GM19351 (cell line): ENCODE measurements around the gene MICAL2.

Source experiments
- ATAC-seq: cut with Tn5 transposase; IDR thresholded peaks from one replicate; pipeline ENCODE4 v1.9.1; 2021; ENCODE audit warnings: mild to moderate bottlenecking, moderate library complexity; ENCODE audit not compliant: unreplicated experiment

Gene MICAL2

GRCh38 chr11:12166299-12167060 is 56.1 kb downstream of the MICAL2 start:
- no peak for ATAC-seq

DNA sequence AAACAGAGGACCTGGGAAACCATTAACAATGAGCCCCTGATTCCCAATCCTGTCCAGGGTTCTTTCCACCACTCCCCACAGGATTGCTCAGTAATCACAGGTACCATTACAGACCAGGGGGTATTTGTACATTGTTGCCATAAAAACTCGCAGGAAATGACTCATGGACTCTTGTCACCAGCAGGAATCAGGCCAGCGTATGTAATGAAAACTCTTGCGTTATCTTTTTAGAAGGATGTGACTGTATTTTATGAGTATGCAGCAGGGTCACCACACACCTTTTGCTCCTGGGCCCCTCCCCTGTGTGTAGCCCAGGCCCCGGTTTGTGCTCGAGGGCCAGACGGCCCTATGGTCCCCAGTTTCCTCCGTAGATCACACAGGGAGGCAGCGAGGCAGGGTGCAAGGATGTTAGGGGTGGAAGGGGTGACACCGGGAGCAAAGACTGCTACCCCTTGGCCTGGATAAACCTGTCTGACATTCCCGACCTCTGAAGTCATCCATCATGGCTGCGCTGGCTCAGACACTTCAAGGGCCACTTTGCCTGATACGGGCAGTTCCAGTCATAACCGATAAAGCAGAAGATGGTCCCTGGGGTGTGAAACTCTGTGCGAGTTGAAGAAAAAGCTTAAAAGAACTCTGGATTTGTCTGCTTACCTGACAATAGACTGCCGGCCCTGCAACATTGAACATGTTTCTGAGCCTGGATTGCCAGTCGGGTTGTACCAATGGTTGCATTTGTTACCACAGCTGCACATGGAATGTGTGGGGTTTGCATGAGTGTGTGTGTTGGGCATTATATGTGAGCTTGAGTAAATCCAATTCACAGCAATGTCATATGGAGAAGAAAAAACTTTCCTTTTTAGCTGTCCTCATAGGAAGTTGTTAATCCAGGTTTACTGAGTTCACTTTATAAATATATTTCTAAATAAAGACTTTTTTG is 56.9 kb downstream of the MICAL2 start:
- ATAC-seq = no peak

DNA sequence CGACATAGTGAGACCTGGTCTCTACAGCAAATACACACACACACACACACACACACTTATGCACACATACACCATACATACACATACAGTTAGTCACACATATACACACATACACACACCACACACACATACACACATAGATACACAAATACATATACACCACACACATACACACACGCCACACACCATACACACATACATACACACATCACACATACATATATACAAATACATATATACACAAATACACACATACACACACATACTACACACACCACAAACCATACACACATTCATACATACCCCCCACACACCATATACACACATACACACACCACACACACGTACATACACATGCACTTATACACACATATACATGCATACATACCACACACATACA is 57.7 kb downstream of the MICAL2 start:
- no peak for ATAC-seq

GRCh38 chr11:12169822-12170221 is 59.4 kb downstream of the MICAL2 start:
- no peak for ATAC-seq

GRCh38 chr11:12170501-12170900 is 60.1 kb downstream of the MICAL2 start:
- no peak for ATAC-seq

- ATAC-seq = no peak
Observed at GRCh38 chr11:12170984-12171383, 60.6 kb downstream of the MICAL2 start.

DNA sequence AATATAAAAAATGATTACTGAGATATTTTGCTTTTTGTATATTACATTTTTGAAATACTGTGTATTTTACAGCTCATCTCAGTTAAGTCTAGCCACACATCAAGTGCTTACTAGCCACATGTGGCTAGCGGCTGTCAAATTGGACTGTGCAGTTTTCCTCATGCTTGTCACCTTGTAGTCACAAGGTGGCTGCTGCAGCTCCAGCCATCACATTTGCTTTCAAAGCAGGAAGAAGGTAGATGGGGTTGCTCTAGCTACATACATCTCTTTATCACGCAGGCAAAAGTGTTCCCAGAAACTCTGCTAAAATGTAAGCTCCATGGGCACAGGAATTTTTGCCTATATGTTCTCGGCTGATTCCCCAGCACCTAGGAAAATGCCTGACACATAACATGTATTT is 61.5 kb downstream of the MICAL2 start:
- ATAC-seq = no peak

- no peak for ATAC-seq
Observed at GRCh38 chr11:12172493-12173013, 62.2 kb downstream of the MICAL2 start.

DNA sequence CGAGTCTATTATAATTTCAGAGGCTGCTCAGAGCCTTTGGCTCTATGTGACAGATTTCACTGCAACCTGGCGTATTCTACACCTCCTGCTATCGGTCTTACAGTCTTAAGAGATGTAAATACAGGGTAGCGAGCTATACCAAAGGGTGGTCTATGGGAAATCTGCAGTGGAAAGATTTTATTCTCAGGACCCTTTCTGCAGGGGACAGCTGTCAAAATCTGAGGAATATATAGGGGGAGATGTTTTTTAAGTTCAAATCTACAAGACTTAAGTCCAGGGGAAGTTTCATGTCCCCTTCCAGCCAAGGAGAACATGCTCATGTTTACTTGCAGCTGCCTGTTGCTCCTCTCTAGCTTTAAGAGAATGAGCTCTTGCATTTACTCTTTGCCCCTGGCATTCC is 62.7 kb downstream of the MICAL2 start:
- no peak for ATAC-seq

GRCh38 chr11:12174128-12174476 is 63.7 kb downstream of the MICAL2 start:
- peak; percentile 35 for ATAC-seq

- peak; percentile 82 for ATAC-seq
Observed at GRCh38 chr11:12174477-12175143, 64.2 kb downstream of the MICAL2 start.

DNA sequence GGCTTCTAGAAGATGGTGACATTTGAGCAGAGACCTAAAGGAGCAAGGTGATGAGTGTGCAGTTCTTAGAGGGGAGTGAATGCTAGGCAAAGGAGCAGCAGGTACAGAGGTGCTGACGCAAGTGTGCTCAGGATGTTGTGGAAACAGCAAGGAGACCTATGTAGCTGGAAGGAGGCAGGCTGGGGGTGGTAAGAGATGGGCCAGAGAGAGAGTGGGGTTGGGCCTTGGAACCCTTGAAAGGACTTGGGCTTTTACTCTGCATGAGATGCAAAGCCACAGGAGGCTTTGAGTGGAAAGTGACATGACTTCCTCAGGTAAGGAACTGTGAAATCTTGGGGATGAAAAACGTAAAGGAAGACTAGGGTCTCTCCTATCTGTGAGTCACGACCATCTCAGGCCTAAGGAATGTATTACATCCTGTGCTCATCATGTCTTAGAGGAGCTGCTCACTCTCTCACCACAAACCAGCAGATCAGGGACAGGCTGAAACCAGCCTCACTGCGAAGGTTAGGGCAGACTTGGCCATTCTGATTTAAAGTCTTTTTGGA is 65.4 kb downstream of the MICAL2 start:
- ATAC-seq = peak; percentile 37

DNA sequence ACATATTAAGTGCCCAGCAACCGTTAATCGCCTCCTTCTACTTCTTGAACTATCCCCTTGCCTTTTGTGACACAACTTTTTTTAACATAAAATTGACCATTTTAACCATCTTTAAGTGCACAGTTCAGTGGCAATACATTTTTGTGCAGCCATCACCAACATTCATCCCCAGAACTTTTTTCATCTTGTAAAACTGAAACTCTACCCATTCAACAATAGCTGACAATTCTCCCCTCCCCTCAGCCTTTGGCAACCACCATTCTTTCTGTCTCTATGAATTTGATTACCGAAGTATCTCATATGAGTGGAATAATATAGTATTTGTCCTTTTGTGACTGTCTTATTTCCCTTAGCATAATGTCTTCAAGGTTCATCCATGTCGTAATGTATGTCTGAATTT is 66.0 kb downstream of the MICAL2 start:
- no peak for ATAC-seq

- ATAC-seq = no peak
Observed at GRCh38 chr11:12177739-12178338, 67.4 kb downstream of the MICAL2 start.

GRCh38 chr11:12179019-12179418 is 68.6 kb downstream of the MICAL2 start:
- no peak for ATAC-seq

DNA sequence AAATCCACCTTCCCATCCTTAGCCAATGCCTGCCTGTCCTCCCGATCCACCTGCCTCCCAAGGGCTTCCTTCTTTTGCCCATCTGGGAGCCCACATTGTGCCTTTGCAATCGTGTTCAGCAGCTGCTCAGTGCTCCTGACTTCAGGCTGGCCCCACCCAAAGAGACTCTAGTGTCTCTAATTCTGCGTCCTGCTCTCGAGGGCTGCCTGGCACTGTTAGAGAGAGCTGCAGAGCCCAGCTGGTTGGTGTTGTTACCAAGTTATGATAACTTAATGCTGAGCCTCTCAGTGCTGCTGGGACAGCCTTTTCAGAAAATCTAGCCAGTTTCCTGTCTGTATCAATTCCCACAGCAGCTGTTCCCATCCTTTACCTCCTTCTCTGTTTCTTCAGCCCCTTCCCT is 69.1 kb downstream of the MICAL2 start:
- ATAC-seq = no peak

DNA sequence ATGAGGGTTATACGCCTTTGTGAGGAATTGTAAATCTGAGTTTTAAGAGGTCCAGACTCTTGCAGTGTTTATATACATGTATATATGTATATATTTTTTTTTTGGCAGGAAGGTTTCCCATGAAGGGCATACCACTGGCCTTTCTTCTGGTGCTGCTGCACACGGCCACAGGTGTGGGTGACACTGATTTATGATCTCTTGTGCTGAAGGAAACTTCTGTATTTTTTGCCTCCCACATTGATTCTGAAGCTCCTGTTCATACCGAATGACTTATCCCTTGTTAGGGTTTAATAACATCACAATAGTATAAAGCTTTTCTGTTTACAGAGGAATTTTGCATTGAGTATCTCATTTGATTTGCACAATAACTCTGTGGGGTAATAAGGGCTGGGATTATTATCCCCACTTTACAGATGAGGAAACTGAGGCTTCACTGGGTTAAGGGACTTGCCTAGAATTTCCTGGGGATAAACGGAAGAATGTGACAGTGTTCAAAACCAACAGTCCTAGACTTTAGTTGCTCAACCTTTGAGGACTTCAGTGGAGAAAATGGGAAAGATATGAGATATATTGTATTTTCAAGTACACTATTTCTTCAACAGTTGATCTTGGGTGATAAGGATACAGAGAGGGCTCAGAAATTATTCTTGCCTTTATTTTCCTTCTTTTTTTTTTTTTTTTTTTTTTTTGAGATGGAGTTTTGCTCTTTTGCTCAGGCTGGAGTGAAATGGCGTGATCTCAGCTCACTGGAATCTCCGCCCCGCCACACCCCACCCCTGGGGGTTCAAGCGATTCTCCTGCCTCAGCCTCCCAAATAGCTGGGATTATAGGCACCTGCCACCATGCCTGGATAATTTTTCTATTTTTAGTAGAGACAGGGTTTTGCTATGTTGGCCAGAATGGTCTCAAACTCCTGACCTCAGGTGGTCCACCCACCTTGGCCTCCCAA is 70.1 kb downstream of the MICAL2 start:
- no peak for ATAC-seq

- no peak for ATAC-seq
Observed at GRCh38 chr11:12182302-12182675, 71.9 kb downstream of the MICAL2 start.

DNA sequence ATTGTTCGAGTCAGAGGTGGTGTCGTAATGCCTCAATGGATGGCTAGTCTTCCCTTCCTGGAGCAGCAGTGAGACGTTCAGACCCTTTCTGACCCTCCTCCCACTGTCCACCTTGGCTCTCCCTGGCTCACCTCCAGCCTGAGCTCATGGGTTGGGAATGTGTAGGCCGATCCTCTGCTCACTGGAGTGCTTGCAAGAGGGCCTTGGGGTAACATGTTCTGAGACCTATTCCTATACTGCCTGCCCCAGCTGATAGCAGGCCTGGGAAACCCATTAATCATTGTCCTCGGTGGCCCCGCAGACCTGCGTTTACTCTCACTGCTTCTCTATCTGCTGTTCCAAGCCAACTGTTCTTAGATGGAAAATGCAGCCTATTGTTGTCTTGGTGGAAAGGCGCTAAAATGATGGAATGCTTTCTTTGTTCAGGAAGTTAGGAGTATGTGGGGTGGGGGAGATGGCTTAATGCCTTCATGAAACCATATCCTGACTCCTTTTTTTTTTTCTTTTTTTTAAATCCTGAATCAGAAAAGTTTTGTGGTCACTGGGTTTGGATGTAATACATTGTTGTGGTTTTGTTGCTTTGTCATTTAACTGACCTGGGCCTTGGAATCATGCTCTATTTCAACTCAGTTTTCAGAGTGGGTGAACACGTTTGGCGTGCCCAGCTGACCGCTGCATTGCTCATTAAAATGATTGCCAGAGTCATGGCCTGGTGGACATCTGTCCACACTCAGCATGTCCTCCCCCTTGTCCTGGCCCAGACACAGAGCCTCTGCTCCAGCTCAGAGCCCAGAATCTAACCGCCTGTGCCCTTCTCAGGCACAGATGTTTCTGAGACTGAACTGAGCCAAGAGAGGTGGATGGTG is 72.5 kb downstream of the MICAL2 start:
- ATAC-seq = no peak
